AG10803 (cell line): Measurements from ENCODE around the gene TFF1.

Experiments
- DNase-seq: peaks from one replicate; pipeline ENCODE4 v3.0.0; 2010; ENCODE audit warnings: low read depth
- H3K4me3 ChIP-seq: 2 replicates; pipeline ENCODE4 v1.5.1; 2011; ENCODE audit warnings: mild to moderate bottlenecking, low read length, control low read depth
- TF ChIP-seq, protein P1 (sequence below): conservative IDR thresholded peaks from 2 replicates; pipeline ENCODE4 v1.5.1; 2011; ENCODE audit warnings: mild to moderate bottlenecking, low read length, control low read depth, inconsistent platforms

TFF1 gene

DNA sequence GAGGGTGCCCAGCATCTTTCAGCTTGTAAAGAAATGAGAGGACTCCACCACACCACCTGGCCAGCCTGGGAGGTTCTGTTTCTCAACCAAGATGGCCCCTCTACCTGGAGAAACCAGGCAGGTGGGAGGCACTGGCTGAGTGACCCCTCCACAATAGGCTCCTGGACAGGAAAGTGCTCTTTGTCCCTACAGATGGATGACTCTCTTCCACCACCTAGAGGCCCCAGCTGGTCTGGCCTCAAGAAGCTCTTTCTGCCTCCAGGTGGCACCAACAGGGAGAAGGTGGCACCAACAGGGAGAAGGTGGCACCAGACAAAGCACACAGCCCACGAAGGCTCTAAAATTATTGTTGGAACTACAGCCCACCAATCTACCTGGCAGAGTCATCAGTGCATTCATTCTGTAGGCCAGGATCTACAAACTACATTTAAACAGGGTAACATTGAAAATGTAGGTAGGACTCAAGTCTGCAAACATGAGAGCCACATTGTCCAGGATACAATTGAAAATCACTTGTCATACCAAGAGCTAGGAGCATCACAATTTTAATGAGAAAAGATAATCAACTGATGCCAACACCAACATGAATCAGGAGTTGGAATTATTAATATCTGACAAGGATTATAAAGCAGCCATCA lies 15.1 kb upstream of the TFF1 start:
- TF ChIP-seq, protein P1, sequence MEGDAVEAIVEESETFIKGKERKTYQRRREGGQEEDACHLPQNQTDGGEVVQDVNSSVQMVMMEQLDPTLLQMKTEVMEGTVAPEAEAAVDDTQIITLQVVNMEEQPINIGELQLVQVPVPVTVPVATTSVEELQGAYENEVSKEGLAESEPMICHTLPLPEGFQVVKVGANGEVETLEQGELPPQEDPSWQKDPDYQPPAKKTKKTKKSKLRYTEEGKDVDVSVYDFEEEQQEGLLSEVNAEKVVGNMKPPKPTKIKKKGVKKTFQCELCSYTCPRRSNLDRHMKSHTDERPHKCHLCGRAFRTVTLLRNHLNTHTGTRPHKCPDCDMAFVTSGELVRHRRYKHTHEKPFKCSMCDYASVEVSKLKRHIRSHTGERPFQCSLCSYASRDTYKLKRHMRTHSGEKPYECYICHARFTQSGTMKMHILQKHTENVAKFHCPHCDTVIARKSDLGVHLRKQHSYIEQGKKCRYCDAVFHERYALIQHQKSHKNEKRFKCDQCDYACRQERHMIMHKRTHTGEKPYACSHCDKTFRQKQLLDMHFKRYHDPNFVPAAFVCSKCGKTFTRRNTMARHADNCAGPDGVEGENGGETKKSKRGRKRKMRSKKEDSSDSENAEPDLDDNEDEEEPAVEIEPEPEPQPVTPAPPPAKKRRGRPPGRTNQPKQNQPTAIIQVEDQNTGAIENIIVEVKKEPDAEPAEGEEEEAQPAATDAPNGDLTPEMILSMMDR: peak; percentile 65
- H3K4me3 ChIP-seq: no peak overlapping the region
- peak; percentile 31 for DNase-seq

DNA sequence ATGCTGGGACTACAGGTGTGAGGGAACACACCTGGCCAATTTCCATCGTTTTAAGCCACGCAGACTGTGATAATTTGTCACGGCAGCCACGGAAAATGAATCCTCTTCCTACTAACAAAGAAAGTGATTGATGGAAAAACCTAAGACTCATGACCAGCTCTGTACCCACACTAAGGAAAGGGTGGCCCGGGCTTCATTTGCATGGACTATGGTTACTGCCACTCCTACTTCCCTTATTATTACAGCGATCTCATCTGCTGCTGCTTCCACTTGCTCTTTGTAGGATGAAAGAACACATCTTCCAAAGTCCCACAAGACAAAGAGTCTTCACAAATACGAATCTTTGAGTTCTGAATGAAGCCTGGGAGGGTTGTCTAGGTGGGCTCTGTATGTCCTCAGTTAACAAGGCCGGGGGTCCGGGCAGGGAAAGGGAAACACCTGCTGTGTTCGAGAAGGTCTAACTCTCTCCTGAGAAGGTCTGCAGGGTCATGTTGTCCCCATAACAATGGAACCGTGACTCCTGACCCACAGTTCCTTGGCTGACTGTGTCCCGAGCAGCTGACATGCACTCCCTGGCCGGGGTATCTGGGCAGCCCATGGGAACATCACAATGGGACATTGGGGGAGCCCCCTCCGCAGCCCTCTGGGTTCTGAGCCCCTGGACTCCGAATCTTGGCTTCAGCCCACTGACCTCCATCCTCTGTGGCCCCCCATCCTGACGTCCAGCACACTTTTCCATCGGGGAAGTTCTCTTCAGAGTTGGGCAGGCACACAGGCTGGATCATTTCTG lies 13.3 kb upstream of the TFF1 start:
- no peak for DNase-seq
- TF ChIP-seq, protein P1: no peak
- no peak overlapping the region for H3K4me3 ChIP-seq

GRCh38 chr21:42378418-42378817 lies 12.1 kb upstream of the TFF1 start:
- TF ChIP-seq, protein P1: no peak
- no peak overlapping the region for H3K4me3 ChIP-seq
- no peak for DNase-seq

- no peak for DNase-seq
- TF ChIP-seq, protein P1: no peak
- H3K4me3 ChIP-seq: no peak overlapping the region
Observed at GRCh38 chr21:42377951-42378340, 11.6 kb upstream of the TFF1 start.

GRCh38 chr21:42377211-42377950 lies 11.0 kb upstream of the TFF1 start:
- TF ChIP-seq, protein P1: no peak
- H3K4me3 ChIP-seq: no peak overlapping the region
- DNase-seq: no peak

DNA sequence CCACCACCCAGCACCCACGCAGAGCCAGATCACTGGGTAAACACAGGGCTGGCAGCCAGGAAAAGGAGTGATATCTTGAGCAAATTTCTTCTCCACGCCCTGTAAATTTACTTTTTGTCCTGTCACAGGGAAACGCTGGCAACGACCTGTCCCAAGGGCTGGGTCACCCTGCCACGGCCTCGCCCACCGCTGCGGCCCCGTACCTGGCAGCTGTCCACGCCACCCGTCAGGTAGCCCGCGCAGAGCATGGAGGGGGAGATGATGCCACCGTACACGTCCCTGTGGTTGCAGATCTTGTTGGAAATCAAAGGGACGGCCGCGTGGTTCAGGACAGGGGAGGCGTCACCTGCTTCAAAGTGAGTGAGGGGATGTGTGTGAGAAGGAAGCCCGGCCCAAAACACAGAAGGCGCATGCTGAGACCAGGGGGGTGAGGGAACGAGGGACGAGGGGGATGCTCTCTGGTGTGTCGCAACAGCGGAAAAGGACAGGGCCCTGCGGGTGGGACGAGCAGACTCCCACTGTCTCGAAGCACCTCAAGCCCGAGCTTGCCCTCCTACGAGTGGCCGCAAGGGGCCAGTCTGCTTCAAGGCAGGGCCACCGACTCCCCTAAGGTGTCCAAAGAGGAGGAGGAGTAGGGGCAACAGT lies 10.1 kb upstream of the TFF1 start:
- no peak for DNase-seq
- TF ChIP-seq, protein P1: no peak
- no peak overlapping the region for H3K4me3 ChIP-seq
